ENCODE measurements around the gene CTXN1. TPM values are rescaled to one million over a fixed set of nuclear protein-coding genes. Genes with fewer than 3 reads are reported as not detected.

The CTXN1 gene
- total RNA-seq, 3 donors from 2014 or later (not counting 1 experiment from before 2014, with no cell fraction given): 0.39 TPM; not detected in 2

DNA sequence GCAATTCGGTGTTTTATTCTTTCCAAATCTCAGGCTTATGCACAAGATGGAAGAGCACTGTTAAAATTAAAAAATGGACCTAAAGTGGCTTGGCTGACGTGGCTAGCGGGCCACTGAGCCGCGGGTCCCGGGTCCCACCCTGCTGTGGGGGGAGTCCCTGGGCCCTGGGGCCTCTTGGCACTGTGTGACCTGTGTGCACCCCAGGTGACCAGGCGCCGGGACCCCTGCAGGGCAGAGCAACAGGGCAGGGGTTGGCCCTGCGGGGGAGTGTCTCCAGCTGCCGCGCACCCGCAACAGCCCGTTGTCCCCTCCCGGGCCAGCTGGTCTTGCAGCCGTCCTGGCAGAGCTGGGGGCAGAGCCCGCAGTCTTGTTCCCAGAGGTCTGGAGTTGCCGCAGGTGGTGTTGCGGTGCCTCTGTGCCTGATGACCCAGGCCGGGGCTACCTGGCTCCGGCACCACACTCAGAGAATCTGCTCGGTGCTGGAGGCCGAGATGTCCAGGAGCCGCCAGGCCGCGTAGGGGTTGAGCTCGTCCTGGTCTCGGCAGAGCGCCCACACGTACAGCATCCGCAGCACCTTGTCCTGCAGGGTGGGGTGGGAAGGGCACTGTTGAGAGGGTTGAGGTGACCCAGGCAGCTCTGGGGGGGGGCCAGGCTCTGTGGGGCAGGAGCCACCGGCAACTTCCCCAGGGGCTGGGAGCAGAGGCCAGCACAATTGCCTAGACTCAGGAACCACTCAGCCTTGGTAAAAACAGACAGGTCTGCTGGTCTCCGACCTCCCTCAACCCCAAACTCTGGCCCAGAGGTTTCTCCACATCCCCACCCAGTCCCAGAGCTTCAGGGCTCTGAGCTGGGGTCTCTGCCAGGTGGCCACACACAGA, 1.0 kb upstream of the CTXN1 start:
- H3K27ac ChIP-seq (ENCODE audit: low read length): no peak overlapping the region
- Mint-ChIP-seq H3K36me3 (no peaks in the 10 kb centered on the region), H3K4me3 (peak overlapping the region; percentile 72), H3K27me3 (ENCODE audit: low read depth in 2 of 2) (no peaks in the 10 kb centered on the region), H3K9me3 (no peaks in the 10 kb centered on the region), H3K4me1 (peaks cover 0 to 25% of the 10 kb centered on the region in 2 donors), H3K27ac (peak overlapping the region in 1 of 2 donors; percentile 24)
- DNase-seq (no peak), ATAC-seq (no peak)
- no peaks in the 10 kb centered on the region for H3K9me3 ChIP-seq (ENCODE audit: control insufficient read depth, insufficient read depth, low read length)
- H3K36me3 ChIP-seq (ENCODE audit: control insufficient read depth, insufficient read depth, low read length): peaks cover 24% of the 10 kb centered on the region
- no peaks in the 10 kb centered on the region for H3K27me3 ChIP-seq (ENCODE audit: control insufficient read depth, insufficient read depth, low read length)
- WGBS (ENCODE audit: insufficient coverage): 94% methylated on average over 32 of the region's 32 CpGs
- TF ChIP-seq, protein P1, sequence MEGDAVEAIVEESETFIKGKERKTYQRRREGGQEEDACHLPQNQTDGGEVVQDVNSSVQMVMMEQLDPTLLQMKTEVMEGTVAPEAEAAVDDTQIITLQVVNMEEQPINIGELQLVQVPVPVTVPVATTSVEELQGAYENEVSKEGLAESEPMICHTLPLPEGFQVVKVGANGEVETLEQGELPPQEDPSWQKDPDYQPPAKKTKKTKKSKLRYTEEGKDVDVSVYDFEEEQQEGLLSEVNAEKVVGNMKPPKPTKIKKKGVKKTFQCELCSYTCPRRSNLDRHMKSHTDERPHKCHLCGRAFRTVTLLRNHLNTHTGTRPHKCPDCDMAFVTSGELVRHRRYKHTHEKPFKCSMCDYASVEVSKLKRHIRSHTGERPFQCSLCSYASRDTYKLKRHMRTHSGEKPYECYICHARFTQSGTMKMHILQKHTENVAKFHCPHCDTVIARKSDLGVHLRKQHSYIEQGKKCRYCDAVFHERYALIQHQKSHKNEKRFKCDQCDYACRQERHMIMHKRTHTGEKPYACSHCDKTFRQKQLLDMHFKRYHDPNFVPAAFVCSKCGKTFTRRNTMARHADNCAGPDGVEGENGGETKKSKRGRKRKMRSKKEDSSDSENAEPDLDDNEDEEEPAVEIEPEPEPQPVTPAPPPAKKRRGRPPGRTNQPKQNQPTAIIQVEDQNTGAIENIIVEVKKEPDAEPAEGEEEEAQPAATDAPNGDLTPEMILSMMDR (IDR thresholded peaks at IDR 0.05): no peak
- intact Hi-C loops (cut with micrococcal nuclease): no loop called here
- peaks cover 24% of the 10 kb centered on the region for H3K4me1 ChIP-seq (ENCODE audit: control insufficient read depth, insufficient read depth, low read length)
- H3K4me3 ChIP-seq (ENCODE audit: low read length): no peak overlapping the region

GRCh38 chr19:7925171-7925851, 624 bp downstream of the CTXN1 start:
- Histone ChIP-seq H3K4me1 (ENCODE audit: control insufficient read depth, insufficient read depth, low read length) (peaks cover 35% of the 10 kb centered on the region), H3K27me3 (ENCODE audit: control insufficient read depth, insufficient read depth, low read length) (no peaks in the 10 kb centered on the region), H3K4me3 (ENCODE audit: low read length) (no peak overlapping the region), H3K27ac (ENCODE audit: low read length) (no peak overlapping the region), H3K9me3 (ENCODE audit: control insufficient read depth, insufficient read depth, low read length) (no peaks in the 10 kb centered on the region), H3K36me3 (ENCODE audit: control insufficient read depth, insufficient read depth, low read length) (peaks cover 11% of the 10 kb centered on the region)
- intact Hi-C loops (cut with micrococcal nuclease): loop anchor here (1.0 kb wide), 1 partner anchor 72 kb away; no protein-coding TSS in a partner anchor
- Mint-ChIP-seq H3K27me3 (ENCODE audit: low read depth in 2 of 2) (no peaks in the 10 kb centered on the region), H3K4me1 (peaks cover 7 to 35% of the 10 kb centered on the region in 2 donors), H3K9me3 (no peaks in the 10 kb centered on the region), H3K36me3 (no peaks in the 10 kb centered on the region), H3K4me3 (peak overlapping the region; percentile 85), H3K27ac (peak overlapping the region in 1 of 2 donors; percentile 74)
- peak; percentile 80 to 91 for DNase-seq
- TF ChIP-seq, protein P1 (IDR thresholded peaks at IDR 0.05): peak; percentile 83
- peak; percentile 11 to 22 (median 16) for ATAC-seq
- under 1% methylated on average over 98 of the region's 98 CpGs for whole genome bisulfite sequencing (ENCODE audit: insufficient coverage)

GRCh38 chr19:7924651-7925170, 1.2 kb downstream of the CTXN1 start:
- Mint-ChIP-seq H3K9me3 (no peaks in the 10 kb centered on the region), H3K27ac (peak overlapping the region in 1 of 2 donors; percentile 74), H3K4me3 (no peak overlapping the region), H3K36me3 (no peaks in the 10 kb centered on the region), H3K4me1 (peaks cover 13 to 41% of the 10 kb centered on the region in 2 donors), H3K27me3 (ENCODE audit: low read depth in 2 of 2) (peaks cover 0 to 5% of the 10 kb centered on the region in 2 donors)
- Histone ChIP-seq H3K4me3 (ENCODE audit: low read length) (no peak overlapping the region), H3K9me3 (ENCODE audit: control insufficient read depth, insufficient read depth, low read length) (no peaks in the 10 kb centered on the region), H3K4me1 (ENCODE audit: control insufficient read depth, insufficient read depth, low read length) (peaks cover 37% of the 10 kb centered on the region), H3K27ac (ENCODE audit: low read length) (no peak overlapping the region), H3K27me3 (ENCODE audit: control insufficient read depth, insufficient read depth, low read length) (no peaks in the 10 kb centered on the region), H3K36me3 (ENCODE audit: control insufficient read depth, insufficient read depth, low read length) (peaks cover 11% of the 10 kb centered on the region)
- 59% methylated on average over 32 of the region's 34 CpGs for WGBS (ENCODE audit: insufficient coverage)
- TF ChIP-seq, protein P1 (IDR thresholded peaks at IDR 0.05): no peak
- no peak for DNase-seq
- intact Hi-C loops (cut with micrococcal nuclease): loop anchor here (1.0 kb wide), 1 partner anchor 71 kb away; no protein-coding TSS in a partner anchor
- no peak for ATAC-seq

All from natural killer cell (primary cell).